Aorta (tissue), 5 donors: Measurements from ENCODE around the gene EXD3. TPM values are rescaled to one million over a fixed set of nuclear protein-coding genes. Genes with fewer than 3 reads are reported as not detected.

Experiments used
- ATAC-seq: fragments of 200-7000 bp; cut with Tn5 transposase; one replicate; pipeline ENCODE4 v1.9.1; 2022; ENCODE audit warnings: moderate library complexity; ENCODE audit not compliant: low FRiP score
- DNase-seq, 2 donors: peaks; one replicate each; pipeline ENCODE4 v3.0.0-alpha.2; 2020
- H3K27ac ChIP-seq, 2 donors: one replicate each; pipeline ENCODE4 v1.5.1; 2013; ENCODE audit warnings: low read length in 2 of 2, mild to moderate bottlenecking in 2 of 2, moderate library complexity in 2 of 2, control low read depth in 1 of 2, inconsistent platforms in 1 of 2, low read depth in 1 of 2
- H3K27me3 ChIP-seq, 2 donors: one replicate each; pipeline ENCODE4 v1.6.1; 2013; ENCODE audit warnings: control low read depth in 1 of 2, low read length in 1 of 2, mild to moderate bottlenecking in 1 of 2, moderate library complexity in 1 of 2; ENCODE audit not compliant: insufficient read depth in 2 of 2, control insufficient read depth in 1 of 2
- H3K36me3 ChIP-seq, 2 donors: one replicate each; pipeline ENCODE4 v1.6.1; 2013; ENCODE audit warnings: control low read depth in 1 of 2, low read length in 1 of 2, mild to moderate bottlenecking in 1 of 2; ENCODE audit not compliant: insufficient read depth in 2 of 2, control insufficient read depth in 1 of 2
- H3K4me1 ChIP-seq, 2 donors: one replicate each; pipeline ENCODE4 v1.6.1; 2013; ENCODE audit warnings: low read length in 2 of 2, control low read depth in 1 of 2, mild to moderate bottlenecking in 1 of 2, moderate library complexity in 1 of 2; ENCODE audit not compliant: insufficient read depth in 2 of 2, control insufficient read depth in 1 of 2
- H3K4me3 ChIP-seq, 2 donors: one replicate each; pipeline ENCODE4 v1.5.1; 2013; ENCODE audit warnings: low read length in 2 of 2, control low read depth in 1 of 2, mild to moderate bottlenecking in 1 of 2
- H3K9me3 ChIP-seq: one replicate; pipeline ENCODE4 v1.6.1; 2013; ENCODE audit warnings: mild to moderate bottlenecking, low read length; ENCODE audit not compliant: control insufficient read depth
- WGBS, 2 donors: extraction: QIAGEN DNeasy Blood & Tissue Kit; methylation state at CpG; one replicate each; pipeline ENCODE4 v1.1.7; 2013; 5-methylcytosine and 5-hydroxymethylcytosine counted together
- intact Hi-C, 2 donors: fragments of 100-400 bp; cut with DNase I; formaldehyde crosslinking; loops; one replicate each; pipeline versions ENCODE4 v1.14.2 to v1.15.0; 2022
- polyA plus RNA-seq, 2 donors: library from polyadenylated mRNA; stranded (reverse); fragments of 200-250 nt; gene quantifications; one replicate each; pipeline ENCODE4 v1.2.3, GENCODE V29; 2013
- total RNA-seq, 2 donors: library from RNA; stranded (reverse); fragmentation: NEBNext Ultra II Directional; extraction: Animal tissue kit (Norgen Biotek cat#: 25700); gene quantifications; one replicate each; pipeline ENCODE4 v1.2.1, GENCODE V29; 2021
- donor health status: healthy with polysubstance abuse.
- donor health status: Bipolar disorder and iron deficiency.
- donor health status: DM: no; HTN: no; CAD: no.
- donor health status: DM: no; HTN: no; CAD: no.
- donor health status: DM: yes; HTN: yes; CAD: no.

The EXD3 gene
- total and polyA plus RNA-seq, 4 donors = 15.9 to 96.8 (median 30.0) TPM

GRCh38 chr9:137319739-137320551, 103.0 kb downstream of the EXD3 start:
- intact Hi-C loops = no loop called here
- H3K36me3 ChIP-seq = no peaks in the 10 kb centered on the region
- ATAC-seq (peak; percentile 2), DNase-seq (peak; percentile 55 to 78)
- WGBS, 2 donors = 90 to 94% methylated on average over 19 to 22 of the region's 22 CpGs
- no peak overlapping the region for H3K27ac ChIP-seq
- H3K4me1 ChIP-seq = no peaks in the 10 kb centered on the region
- H3K27me3 ChIP-seq = no peaks in the 10 kb centered on the region
- H3K4me3 ChIP-seq = no peak overlapping the region
- H3K9me3 ChIP-seq = no peaks in the 10 kb centered on the region

- 36 to 50% methylated on average over 24 to 26 of the region's 26 CpGs for WGBS, 2 donors
- ATAC-seq = peak; percentile 77
- H3K27ac ChIP-seq = no peak overlapping the region
These were observed 103.8 kb downstream of the EXD3 start for GRCh38 chr9:137319011-137319738.

DNA sequence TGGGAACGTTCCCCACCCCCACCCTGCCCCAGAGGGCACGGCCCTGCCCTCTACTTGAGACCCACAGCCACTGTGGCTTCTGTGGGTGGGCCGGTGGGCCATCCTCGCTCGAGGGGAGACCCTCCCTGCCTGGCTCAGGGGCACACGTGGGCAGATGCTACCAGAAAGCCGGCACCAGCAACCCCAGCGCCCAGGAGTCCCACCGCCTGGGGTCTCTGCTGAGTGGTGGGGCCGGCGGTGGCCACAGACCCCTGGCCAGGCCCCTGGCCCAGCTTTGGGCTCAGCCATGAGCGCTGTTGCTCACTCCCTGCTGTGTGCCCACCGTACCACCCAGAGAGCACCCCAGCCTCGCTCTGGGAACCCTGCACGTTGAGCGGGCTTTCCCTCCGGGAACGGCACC, 104.4 kb downstream of the EXD3 start:
- Histone ChIP-seq H3K4me3 (no peak overlapping the region), H3K9me3 (no peaks in the 10 kb centered on the region), H3K27ac (no peak overlapping the region), H3K27me3 (no peaks in the 10 kb centered on the region), H3K4me1 (no peaks in the 10 kb centered on the region), H3K36me3 (no peaks in the 10 kb centered on the region)
- 33 to 45% methylated on average over 18 of the region's 18 CpGs for WGBS, 2 donors
- no peak for ATAC-seq
- DNase-seq = no peak
- intact Hi-C loops = no loop called here

More at GRCh38 chr9:137319011-137319738, 103.8 kb downstream of the EXD3 start:
- Histone ChIP-seq H3K4me3 (no peak overlapping the region), H3K36me3 (no peaks in the 10 kb centered on the region), H3K9me3 (no peaks in the 10 kb centered on the region), H3K27me3 (no peaks in the 10 kb centered on the region), H3K4me1 (no peaks in the 10 kb centered on the region)
- intact Hi-C loops = no loop called here
- peak; percentile 82 to 89 for DNase-seq

- 57 to 69% methylated on average over 22 to 24 of the region's 24 CpGs for WGBS, 2 donors
- DNase-seq = peak; percentile 35 to 71
- H3K4me3 ChIP-seq = no peak overlapping the region
- H3K27me3 ChIP-seq = no peaks in the 10 kb centered on the region
- H3K9me3 ChIP-seq = no peaks in the 10 kb centered on the region
- no peaks in the 10 kb centered on the region for H3K36me3 ChIP-seq
- H3K4me1 ChIP-seq = no peaks in the 10 kb centered on the region
- intact Hi-C loops = no loop called here
- no peak for ATAC-seq
- H3K27ac ChIP-seq = no peak overlapping the region
These were observed 105.0 kb downstream of the EXD3 start for GRCh38 chr9:137317718-137318511.

DNA sequence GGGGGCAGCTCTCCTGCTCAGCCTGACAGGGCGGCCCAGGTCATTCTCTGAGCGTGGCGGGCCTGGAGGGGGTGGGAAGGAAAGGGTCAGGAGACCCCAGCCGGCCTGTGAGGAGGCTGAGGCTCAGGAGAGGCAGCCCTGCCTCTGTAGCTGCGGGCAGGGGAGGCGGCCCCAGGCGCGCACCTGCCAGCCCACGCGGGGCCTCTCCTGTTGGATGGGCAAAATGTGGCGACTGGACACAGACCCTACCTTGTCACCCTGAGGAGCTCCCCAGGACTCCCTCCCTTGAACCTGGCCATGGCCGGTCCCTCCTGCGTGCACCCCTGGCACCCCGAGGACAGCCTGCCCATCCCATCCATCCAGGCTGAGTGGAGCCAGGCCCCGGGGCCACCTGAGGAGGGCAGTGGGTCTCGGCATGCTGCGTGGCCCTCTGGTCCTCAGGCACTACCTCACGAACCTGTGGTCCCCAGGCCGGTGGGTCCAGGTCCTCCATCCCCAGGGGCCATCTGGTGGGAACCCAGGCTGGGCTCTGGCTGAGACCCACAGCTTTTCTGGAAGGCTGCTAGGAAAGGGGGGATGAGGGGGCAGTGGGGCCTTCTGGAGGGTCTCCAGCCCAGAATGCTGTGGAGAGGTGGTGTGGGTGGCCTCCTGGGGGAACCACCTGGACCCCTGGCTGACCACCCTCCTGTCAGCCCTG, 105.8 kb downstream of the EXD3 start:
- H3K4me3 ChIP-seq = no peak overlapping the region
- H3K27ac ChIP-seq = no peak overlapping the region
- DNase-seq = peak; percentile 47 to 68
- 84 to 92% methylated on average over 19 of the region's 19 CpGs for WGBS, 2 donors
- no peaks in the 10 kb centered on the region for H3K36me3 ChIP-seq
- H3K4me1 ChIP-seq = no peaks in the 10 kb centered on the region
- ATAC-seq = no peak
- H3K9me3 ChIP-seq = no peaks in the 10 kb centered on the region
- H3K27me3 ChIP-seq = no peaks in the 10 kb centered on the region
- intact Hi-C loops = no loop called here

GRCh38 chr9:137316012-137316981, 106.7 kb downstream of the EXD3 start:
- Histone ChIP-seq H3K27ac (no peak overlapping the region), H3K4me1 (no peaks in the 10 kb centered on the region), H3K4me3 (no peak overlapping the region), H3K9me3 (no peaks in the 10 kb centered on the region), H3K36me3 (no peaks in the 10 kb centered on the region), H3K27me3 (no peaks in the 10 kb centered on the region)
- ATAC-seq = no peak
- peak; percentile 55 to 86 for DNase-seq
- 7% methylated on average over 67 to 83 of the region's 83 CpGs for WGBS, 2 donors
- intact Hi-C loops = no loop called here

DNA sequence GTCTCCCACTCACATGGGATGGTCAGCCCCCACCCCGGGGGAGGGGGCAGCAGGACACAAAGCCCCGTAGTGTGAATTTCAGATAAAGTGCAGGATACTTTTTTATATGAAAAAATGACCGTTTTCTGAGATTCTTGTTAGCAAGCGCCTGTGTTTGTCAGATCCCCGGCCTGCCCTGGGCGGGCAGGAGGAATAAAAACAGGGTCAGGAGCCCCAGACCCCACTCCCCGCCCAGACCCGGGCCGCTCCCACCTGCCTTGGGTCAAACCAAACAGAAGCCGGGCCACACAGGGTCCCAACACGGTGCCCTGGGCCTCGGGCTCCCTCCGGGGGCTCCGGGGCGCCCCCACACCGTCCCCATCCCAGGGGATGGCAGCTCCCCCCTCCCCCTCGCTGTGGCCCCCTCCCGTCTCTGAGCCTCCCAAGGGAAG, 107.4 kb downstream of the EXD3 start:
- intact Hi-C loops = no loop called here
- DNase-seq (peak in 1 of 2 donors; percentile 35), ATAC-seq (no peak)
- H3K27ac ChIP-seq = no peak overlapping the region
- no peaks in the 10 kb centered on the region for H3K4me1 ChIP-seq
- no peaks in the 10 kb centered on the region for H3K9me3 ChIP-seq
- 13 to 15% methylated on average over 17 to 18 of the region's 18 CpGs for WGBS, 2 donors
- no peaks in the 10 kb centered on the region for H3K27me3 ChIP-seq
- H3K36me3 ChIP-seq = no peaks in the 10 kb centered on the region
- no peak overlapping the region for H3K4me3 ChIP-seq
